Left ventricle myocardium inferior (tissue), 1 donor: ENCODE results near the gene SCO1. TPM values are rescaled to one million over a fixed set of nuclear protein-coding genes. Genes with fewer than 3 reads are reported as not detected.
A peak's percentile ranks its signal among the peaks of the same experiment; 100 is the strongest.
"Not testable (repeated sequence)": the region's sequence is repeated elsewhere in the genome, so short reads cannot be mapped to it uniquely, and the experiment has no call there.

Source experiments
- DNase-seq: peaks from one replicate; pipeline ENCODE4 v3.0.0-alpha.2; 2020
- H3K27ac ChIP-seq: fragments of 200-600 bp; replicated peaks from 2 replicates; pipeline ENCODE4 v1.8.0; 2021
- H3K27me3 ChIP-seq: fragments of 200-600 bp; 2 replicates; pipeline ENCODE4 v1.8.0; 2021; ENCODE audit warnings: low read depth
- H3K36me3 ChIP-seq: fragments of 200-600 bp; 2 replicates; pipeline ENCODE4 v1.8.0; 2021
- H3K4me1 ChIP-seq: fragments of 200-600 bp; 2 replicates; pipeline ENCODE4 v1.8.0; 2021
- H3K4me3 ChIP-seq: fragments of 200-600 bp; 2 replicates; pipeline ENCODE4 v1.8.0; 2021; ENCODE audit warnings: mild to moderate bottlenecking, moderate library complexity
- H3K9me3 ChIP-seq: fragments of 200-600 bp; replicated peaks from 2 replicates; pipeline ENCODE4 v1.8.0; 2021
- intact Hi-C: fragments of 100-400 bp; cut with micrococcal nuclease; formaldehyde crosslinking; loops from one replicate; pipeline ENCODE4 v1.11.0; 2022
- total RNA-seq: library from RNA; stranded (reverse); fragmentation: NEBNext Ultra II Directional; extraction: Animal tissue kit (Norgen Biotek cat#: 25700); gene quantifications from one replicate; pipeline ENCODE4 v1.2.1, GENCODE V29; 2021
- TF ChIP-seq, protein P1 (sequence below): fragments of 200-600 bp; IDR thresholded peaks from 2 replicates; pipeline ENCODE4 v1.8.0; 2021; ENCODE audit warnings: antibody characterized with exemption, mild to moderate bottlenecking, borderline replicate concordance
- donor health status: DM: no; HTN: yes; CAD: no; lungs with severe emphysema.

SCO1 gene
- total RNA-seq, 1 donor from 2014 or later: 36.8 TPM

DNA sequence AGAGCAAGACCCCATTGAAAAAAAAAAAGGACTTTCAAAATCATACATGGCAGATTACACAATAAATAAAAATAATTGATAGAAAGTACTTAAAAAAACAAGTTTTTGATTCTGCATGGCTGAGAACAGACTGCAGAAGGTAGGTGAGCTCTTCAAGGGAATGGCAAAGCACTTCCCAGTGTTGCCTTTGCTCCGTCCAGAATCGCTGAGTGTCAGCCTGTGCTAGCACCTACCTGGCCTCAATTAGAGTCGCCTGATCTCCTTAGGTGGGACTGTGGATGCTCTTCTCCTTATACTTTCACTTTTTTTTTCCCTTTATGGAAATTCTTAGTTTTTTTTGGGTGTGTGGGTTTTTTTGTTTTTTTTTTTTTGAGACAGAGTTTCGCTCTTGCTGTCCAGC is 38.5 kb upstream of the SCO1 start:
- H3K4me3 ChIP-seq: no peak overlapping the region

DNA sequence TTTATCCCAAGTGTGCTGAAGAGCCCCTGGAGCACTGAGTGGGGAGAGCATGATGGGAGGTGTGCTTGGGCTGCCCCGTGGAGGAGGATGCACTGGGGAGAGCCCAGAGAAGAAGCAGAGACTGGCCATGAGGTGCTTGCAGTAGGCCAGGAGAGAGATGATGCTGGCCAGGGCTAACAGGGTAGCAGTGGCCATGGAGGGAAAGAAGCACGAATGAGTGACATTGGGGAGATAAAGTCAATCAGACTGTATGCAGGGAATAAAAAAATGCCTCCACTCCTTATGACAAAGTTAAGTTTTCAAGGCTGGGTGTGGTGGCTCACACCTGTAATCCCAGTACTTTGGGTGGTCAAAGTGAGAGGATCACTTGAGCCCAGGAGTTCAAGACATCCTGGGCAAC is 37.9 kb upstream of the SCO1 start:
- TF ChIP-seq, protein P1, sequence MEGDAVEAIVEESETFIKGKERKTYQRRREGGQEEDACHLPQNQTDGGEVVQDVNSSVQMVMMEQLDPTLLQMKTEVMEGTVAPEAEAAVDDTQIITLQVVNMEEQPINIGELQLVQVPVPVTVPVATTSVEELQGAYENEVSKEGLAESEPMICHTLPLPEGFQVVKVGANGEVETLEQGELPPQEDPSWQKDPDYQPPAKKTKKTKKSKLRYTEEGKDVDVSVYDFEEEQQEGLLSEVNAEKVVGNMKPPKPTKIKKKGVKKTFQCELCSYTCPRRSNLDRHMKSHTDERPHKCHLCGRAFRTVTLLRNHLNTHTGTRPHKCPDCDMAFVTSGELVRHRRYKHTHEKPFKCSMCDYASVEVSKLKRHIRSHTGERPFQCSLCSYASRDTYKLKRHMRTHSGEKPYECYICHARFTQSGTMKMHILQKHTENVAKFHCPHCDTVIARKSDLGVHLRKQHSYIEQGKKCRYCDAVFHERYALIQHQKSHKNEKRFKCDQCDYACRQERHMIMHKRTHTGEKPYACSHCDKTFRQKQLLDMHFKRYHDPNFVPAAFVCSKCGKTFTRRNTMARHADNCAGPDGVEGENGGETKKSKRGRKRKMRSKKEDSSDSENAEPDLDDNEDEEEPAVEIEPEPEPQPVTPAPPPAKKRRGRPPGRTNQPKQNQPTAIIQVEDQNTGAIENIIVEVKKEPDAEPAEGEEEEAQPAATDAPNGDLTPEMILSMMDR: no peak
- H3K4me1 ChIP-seq: peaks cover 9% of the 10 kb centered on the region
- H3K27me3 ChIP-seq: no peaks in the 10 kb centered on the region
- no peaks in the 10 kb centered on the region for H3K9me3 ChIP-seq
- intact Hi-C loops: no loop called here
- H3K36me3 ChIP-seq: no peaks in the 10 kb centered on the region
- no peak overlapping the region for H3K27ac ChIP-seq
- DNase-seq: no peak
- no peak overlapping the region for H3K4me3 ChIP-seq

More for the DNA sequence above, 38.5 kb upstream of the SCO1 start:
- TF ChIP-seq, protein P1: no peak
- Histone ChIP-seq H3K27ac (no peak overlapping the region), H3K36me3 (no peaks in the 10 kb centered on the region), H3K27me3 (no peaks in the 10 kb centered on the region), H3K9me3 (no peaks in the 10 kb centered on the region), H3K4me1 (peaks cover 6% of the 10 kb centered on the region)
- no peak for DNase-seq
- intact Hi-C loops: loop anchor here (2.0 kb wide), 1 partner anchor 109 kb away; no protein-coding TSS in a partner anchor

DNA sequence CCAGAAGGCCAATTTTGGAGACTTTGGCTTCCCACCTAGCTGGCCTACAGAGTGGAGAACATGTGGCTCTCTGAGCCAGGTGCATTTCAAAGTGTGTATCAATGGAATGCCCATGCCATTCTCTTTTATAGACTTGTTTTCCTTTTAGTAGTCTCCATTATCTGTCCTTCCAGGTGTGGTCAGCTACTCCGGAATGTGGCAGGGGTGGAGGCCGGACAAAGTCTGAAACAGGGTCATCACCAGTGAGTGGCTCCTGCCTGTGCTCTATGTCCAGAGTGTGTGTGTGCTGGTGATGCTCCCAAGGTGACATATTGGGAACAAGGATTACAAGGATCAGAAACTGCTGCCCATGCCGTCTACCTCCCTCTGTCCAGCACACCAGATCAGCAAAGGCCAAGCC is 36.3 kb upstream of the SCO1 start:
- TF ChIP-seq, protein P1: no peak
- Histone ChIP-seq H3K36me3 (no peaks in the 10 kb centered on the region), H3K9me3 (no peaks in the 10 kb centered on the region), H3K4me3 (no peak overlapping the region), H3K27me3 (no peaks in the 10 kb centered on the region), H3K27ac (no peak overlapping the region), H3K4me1 (peaks cover 23% of the 10 kb centered on the region)
- intact Hi-C loops: no loop called here
- DNase-seq: no peak

DNA sequence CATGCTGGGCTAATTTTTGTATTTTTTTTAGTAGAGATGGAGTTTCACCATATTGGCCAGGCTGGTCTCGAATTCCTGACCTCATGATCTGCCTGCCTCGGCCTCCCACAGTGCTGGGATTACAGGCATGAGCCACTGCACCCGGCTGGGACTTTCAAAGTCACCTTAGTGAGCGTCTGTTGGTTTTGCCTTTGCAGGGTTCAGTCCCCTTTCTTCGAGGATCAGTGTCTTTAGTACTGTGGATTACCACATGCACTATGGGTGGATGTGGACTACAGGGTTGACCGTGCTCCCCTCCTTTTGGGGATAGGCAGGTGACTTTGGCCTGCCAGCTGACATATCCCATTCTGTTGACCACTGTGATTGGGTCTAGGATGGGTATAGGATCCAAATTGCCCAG is 34.8 kb upstream of the SCO1 start:
- H3K36me3 ChIP-seq, H3K9me3 ChIP-seq, H3K27me3 ChIP-seq, H3K27ac ChIP-seq, intact Hi-C loops, DNase-seq, H3K4me3 ChIP-seq: not testable (repeated sequence)
- H3K4me1 ChIP-seq: peaks cover 16% of the 10 kb centered on the region

DNA sequence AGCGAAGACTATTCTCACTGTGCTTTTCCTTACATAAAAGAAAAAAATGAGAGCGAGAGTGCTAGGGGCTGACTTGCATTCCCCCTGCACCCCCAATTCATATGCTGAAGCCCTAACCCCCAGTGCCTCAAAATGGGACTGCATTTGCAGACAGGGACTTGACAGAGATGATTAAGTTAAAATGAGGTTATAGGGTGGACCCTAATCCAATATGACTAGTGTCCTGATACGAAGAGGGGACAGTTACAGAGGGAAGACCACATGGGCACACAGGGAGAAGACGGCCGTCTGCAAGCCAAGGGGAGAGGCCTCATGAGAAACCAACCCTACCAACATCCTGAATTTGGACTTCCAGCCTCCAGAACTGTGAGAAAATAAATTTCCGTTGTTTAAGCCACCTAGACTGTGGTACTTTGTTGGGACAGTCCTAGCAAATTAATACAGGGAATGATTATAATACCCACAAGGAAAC is 34.1 kb upstream of the SCO1 start:
- intact Hi-C loops: no loop called here
- DNase-seq: no peak
- H3K27me3 ChIP-seq: no peaks in the 10 kb centered on the region

DNA sequence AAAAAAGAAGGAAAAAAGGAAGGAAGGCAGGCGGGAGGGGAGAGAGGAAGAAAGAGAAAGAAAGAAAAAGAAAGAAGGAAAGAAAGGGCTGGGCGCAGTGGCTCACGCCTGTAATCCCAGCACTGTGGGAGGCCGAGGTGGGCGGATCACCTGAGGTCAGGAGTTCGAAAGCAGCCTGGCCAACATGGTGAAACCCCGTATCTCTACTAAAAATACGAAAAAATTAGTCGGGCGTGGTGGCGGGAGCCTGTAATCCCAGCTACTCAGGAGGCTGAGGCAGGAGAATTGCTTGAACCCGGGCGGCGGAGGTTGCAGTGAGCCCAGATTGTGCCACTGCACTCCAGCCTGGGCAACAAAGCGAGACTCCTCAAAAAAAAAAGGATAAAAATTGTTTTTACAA is 32.9 kb upstream of the SCO1 start:
- H3K9me3 ChIP-seq, DNase-seq, H3K36me3 ChIP-seq, intact Hi-C loops, H3K27me3 ChIP-seq: not testable (repeated sequence)
- Histone ChIP-seq H3K27ac (peak overlapping the region; percentile 96), H3K4me1 (peaks cover 16% of the 10 kb centered on the region), H3K4me3 (peak overlapping the region; percentile 85)

More for the DNA sequence above, 34.1 kb upstream of the SCO1 start:
- Histone ChIP-seq H3K4me3 (no peak overlapping the region), H3K27ac (no peak overlapping the region), H3K9me3 (no peaks in the 10 kb centered on the region), H3K4me1 (peaks cover 16% of the 10 kb centered on the region), H3K36me3 (no peaks in the 10 kb centered on the region)
- TF ChIP-seq, protein P1: no peak
